ENCODE results near the gene BDNF. TPM values are rescaled to one million over a fixed set of nuclear protein-coding genes. Genes with fewer than 3 reads are reported as not detected.

BDNF gene
- polyA plus RNA-seq, 1 donor from 2014 or later = not detected

- no peaks in the 10 kb centered on the region for H3K36me3 ChIP-seq (ENCODE audit: insufficient read depth, low read length)
- H3F3A ChIP-seq (ENCODE audit: insufficient read depth, low read length, poor library complexity, severe bottlenecking) = no peaks in the 10 kb centered on the region
- H3K79me2 ChIP-seq (replicated peaks; ENCODE audit: insufficient read depth, low read length) = no peaks in the 10 kb centered on the region
- H3K9me3 ChIP-seq (ENCODE audit: low read length) = no peaks in the 10 kb centered on the region
- H4K20me1 ChIP-seq (ENCODE audit: insufficient read depth) = no peaks in the 10 kb centered on the region
- peaks cover 4% of the 10 kb centered on the region for H3K27me3 ChIP-seq (ENCODE audit: insufficient read depth, low read depth, low read length)
- no peak overlapping the region for H3K9ac ChIP-seq (ENCODE audit: low read length)
- H3K4me3 ChIP-seq (ENCODE audit: low read length) = no peak overlapping the region
- no peaks in the 10 kb centered on the region for H3K9me2 ChIP-seq (ENCODE audit: insufficient read depth, low read length)
- no peak overlapping the region for H3K27ac ChIP-seq (ENCODE audit: low read length)
- no peak overlapping the region for H3K4me2 ChIP-seq (ENCODE audit: low read length)
- TF ChIP-seq RAD21 (conservative IDR thresholded peaks at IDR 0.05) = no peak
- TF ChIP-seq, protein P1, sequence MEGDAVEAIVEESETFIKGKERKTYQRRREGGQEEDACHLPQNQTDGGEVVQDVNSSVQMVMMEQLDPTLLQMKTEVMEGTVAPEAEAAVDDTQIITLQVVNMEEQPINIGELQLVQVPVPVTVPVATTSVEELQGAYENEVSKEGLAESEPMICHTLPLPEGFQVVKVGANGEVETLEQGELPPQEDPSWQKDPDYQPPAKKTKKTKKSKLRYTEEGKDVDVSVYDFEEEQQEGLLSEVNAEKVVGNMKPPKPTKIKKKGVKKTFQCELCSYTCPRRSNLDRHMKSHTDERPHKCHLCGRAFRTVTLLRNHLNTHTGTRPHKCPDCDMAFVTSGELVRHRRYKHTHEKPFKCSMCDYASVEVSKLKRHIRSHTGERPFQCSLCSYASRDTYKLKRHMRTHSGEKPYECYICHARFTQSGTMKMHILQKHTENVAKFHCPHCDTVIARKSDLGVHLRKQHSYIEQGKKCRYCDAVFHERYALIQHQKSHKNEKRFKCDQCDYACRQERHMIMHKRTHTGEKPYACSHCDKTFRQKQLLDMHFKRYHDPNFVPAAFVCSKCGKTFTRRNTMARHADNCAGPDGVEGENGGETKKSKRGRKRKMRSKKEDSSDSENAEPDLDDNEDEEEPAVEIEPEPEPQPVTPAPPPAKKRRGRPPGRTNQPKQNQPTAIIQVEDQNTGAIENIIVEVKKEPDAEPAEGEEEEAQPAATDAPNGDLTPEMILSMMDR (IDR thresholded peaks at IDR 0.05; ENCODE audit: poor library complexity, severe bottlenecking) = no peak
- TF ChIP-seq MXI1 (conservative IDR thresholded peaks at IDR 0.05; ENCODE audit: poor library complexity, severe bottlenecking) = no peak
- no peak for TF ChIP-seq POLR2AphosphoS5 (IDR thresholded peaks at IDR 0.05)
- no peak for TF ChIP-seq EZH2 (IDR thresholded peaks at IDR 0.05; ENCODE audit: borderline replicate concordance, insufficient read depth, low read length, poor library complexity, severe bottlenecking)
- no peak for TF ChIP-seq SMC3 (conservative IDR thresholded peaks at IDR 0.05; ENCODE audit: poor library complexity)
- TF ChIP-seq REST (IDR thresholded peaks at IDR 0.05; ENCODE audit: borderline replicate concordance) = no peak
- no peak for TF ChIP-seq EP300 (conservative IDR thresholded peaks at IDR 0.05; ENCODE audit: poor library complexity, severe bottlenecking)
- TF ChIP-seq TAF1 (IDR thresholded peaks at IDR 0.05; ENCODE audit: low read depth) = no peak
- H2AFZ ChIP-seq (ENCODE audit: low read depth, low read length) = no peak overlapping the region
Observed at GRCh38 chr11:27688076-27688475, 12.2 kb downstream of the BDNF start.

DNA sequence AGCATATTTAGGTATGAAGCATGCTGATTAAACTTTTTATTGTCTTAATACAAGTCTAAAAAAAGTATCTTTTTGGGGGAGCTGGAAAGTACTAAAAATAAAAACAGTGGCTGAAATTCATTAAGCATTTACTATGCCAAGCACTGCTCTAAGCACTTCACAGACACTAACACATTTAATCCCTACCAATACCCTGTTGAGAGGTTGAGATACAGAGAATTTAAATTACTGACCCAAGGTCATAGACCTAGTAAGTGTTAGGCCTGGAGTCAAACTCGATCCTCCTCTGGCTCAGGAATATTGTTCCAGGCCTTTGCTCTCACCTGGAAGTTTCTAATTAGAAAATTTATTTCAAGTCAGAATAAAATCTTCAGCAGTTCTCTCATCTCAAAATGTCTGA is 18.6 kb downstream of the BDNF start:
- Histone ChIP-seq H3K9me2 (ENCODE audit: insufficient read depth, low read length) (no peaks in the 10 kb centered on the region), H3K27ac (ENCODE audit: low read length) (no peak overlapping the region), H3K4me2 (ENCODE audit: low read length) (no peak overlapping the region), H3K9ac (ENCODE audit: low read length) (no peak overlapping the region), H3K9me3 (ENCODE audit: low read length) (no peaks in the 10 kb centered on the region), H3K27me3 (ENCODE audit: insufficient read depth, low read depth, low read length) (no peaks in the 10 kb centered on the region), H2AFZ (ENCODE audit: low read depth, low read length) (no peak overlapping the region), H3F3A (ENCODE audit: insufficient read depth, low read length, poor library complexity, severe bottlenecking) (no peaks in the 10 kb centered on the region), H3K36me3 (ENCODE audit: insufficient read depth, low read length) (no peaks in the 10 kb centered on the region), H3K4me3 (ENCODE audit: low read length) (no peak overlapping the region), H4K20me1 (ENCODE audit: insufficient read depth) (no peaks in the 10 kb centered on the region), H3K79me2 (replicated peaks; ENCODE audit: insufficient read depth, low read length) (no peaks in the 10 kb centered on the region)
- TF ChIP-seq TAF1 (IDR thresholded peaks at IDR 0.05; ENCODE audit: low read depth) (no peak), EP300 (conservative IDR thresholded peaks at IDR 0.05; ENCODE audit: poor library complexity, severe bottlenecking) (no peak), SMC3 (conservative IDR thresholded peaks at IDR 0.05; ENCODE audit: poor library complexity) (no peak), RAD21 (conservative IDR thresholded peaks at IDR 0.05) (no peak), REST (IDR thresholded peaks at IDR 0.05; ENCODE audit: borderline replicate concordance) (no peak), EZH2 (IDR thresholded peaks at IDR 0.05; ENCODE audit: borderline replicate concordance, insufficient read depth, low read length, poor library complexity, severe bottlenecking) (no peak), POLR2AphosphoS5 (IDR thresholded peaks at IDR 0.05) (no peak), MXI1 (conservative IDR thresholded peaks at IDR 0.05; ENCODE audit: poor library complexity, severe bottlenecking) (no peak)
- TF ChIP-seq, protein P1 (IDR thresholded peaks at IDR 0.05; ENCODE audit: poor library complexity, severe bottlenecking) = no peak

Data from neural cell (in vitro differentiated cells).